CD4-positive, alpha-beta T cell treated with Interleukin-17A for 1 hour (primary cell): ENCODE data around the gene PCNX2.

Experiments used
- DNase-seq: peaks from one replicate; pipeline ENCODE4 v3.0.0-alpha.2; 2020

The PCNX2 gene

DNA sequence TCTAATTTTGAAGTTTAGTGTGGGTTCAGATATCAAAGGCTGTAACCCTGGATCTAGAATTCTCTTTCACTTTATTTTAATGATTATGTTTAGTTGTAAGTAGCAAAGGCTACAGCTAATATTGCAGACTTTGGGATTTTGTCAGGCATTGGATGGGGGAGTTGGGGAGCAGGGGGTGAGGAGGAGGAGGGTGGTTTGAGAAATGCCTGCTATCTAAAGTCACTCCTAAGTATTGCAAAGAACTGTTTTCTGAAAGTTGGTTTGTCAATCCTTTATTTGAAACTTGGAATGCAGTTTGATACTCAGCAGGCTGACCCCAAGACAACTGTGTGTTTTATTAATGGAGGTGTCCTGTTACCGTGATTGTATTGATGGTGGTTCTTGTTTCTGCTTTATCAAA lies 343.9 kb downstream of the PCNX2 start:
- no peak for DNase-seq

DNA sequence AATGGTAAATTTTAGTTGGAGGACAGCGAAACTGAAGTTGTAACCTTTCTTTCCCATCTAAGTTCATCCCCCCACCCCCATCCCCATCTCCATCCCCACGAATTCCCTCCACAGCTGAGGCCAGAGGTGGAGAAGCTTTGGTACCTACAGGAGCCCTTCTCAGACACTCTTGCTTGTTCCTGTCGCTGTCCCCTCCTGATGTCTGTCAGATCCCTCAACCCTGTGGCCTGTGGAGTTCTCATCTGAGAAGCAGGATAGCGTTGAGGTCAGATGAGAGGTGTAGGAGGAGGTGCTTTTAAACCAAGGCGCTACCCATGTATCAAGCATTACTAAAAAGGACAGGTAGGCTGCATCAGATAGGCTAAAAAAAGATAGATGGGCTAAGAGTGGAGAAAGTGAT lies 344.3 kb downstream of the PCNX2 start:
- peak; percentile 25 for DNase-seq

DNA sequence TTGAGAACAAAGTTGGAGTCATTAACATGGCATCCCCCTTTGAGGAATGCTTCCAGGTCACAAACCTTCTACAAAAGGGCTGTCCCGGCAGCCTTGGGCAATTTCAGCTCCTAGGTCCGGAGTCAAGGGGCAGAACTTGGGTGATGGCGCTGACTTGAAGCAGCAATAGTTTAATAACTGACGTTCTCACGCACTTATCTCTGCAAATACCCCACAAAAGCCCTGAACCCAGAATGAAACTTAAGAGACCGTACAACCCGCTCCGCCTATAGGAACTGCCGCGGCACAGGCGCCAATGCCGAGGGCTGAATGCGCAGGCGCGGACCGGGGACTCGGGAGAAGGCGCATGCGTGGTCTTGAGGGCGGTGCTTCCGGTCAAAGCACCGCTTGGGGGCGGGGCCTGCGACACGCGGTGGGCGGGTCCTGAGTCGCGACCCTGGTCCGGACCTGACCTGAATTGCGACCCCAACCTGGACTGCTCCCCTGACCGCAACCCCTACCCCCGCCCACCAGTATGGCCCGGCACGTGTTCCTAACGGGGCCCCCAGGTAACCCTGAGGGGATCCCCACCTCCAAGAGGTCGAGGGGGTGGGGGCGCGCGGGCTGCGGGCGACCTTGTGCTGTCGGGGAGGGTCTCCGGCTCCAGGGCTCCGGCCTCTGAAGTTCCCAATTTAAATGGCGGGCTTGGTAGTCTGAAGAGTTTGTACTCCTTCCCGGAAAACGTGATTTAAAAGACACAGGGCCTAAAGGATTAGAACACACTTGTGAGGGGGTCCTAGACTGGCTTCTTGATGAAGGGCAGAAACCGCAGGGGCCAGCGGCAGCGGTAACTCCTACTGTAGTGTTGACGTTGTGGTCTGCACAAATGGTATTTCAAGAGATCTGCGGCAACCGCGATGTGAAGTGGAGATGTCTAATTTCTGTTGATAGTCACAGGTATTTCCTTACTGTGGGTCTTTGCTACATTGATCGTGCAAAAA lies 345.0 kb downstream of the PCNX2 start, which contains the start of gene NTPCR:
Gene NTPCR (plus strand): TSS at position 415 of the 980 bp plus-strand sequence. CDS start 100 bp downstream, at position 515.
- peak; percentile 93 for DNase-seq

DNA sequence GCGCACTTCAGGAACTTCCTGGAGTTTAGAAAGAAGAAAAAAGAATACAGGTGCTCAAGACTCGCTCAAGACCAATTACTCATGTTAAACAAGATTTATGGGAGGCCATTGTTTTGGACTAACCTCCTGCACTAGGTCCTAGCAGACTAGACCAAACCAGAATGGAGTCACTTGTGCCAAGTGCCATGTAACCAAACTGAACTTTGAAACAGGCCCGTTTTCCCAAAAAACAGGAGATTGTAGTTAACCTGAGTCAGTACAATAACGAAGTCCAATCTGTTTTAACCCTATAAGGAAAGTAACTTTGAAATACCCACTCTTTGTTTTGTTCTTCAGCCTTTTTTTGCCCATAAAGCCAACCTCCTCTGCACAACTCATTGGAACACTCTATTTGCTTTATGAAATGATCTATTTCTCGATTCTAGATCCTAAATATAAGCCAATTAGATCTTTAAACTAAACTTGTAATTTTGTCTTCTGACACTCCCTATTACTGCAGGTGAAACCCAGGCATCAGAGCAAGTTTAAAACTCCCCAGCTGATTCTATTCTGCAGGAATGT lies 345.8 kb downstream of the PCNX2 start:
- no peak for DNase-seq

DNA sequence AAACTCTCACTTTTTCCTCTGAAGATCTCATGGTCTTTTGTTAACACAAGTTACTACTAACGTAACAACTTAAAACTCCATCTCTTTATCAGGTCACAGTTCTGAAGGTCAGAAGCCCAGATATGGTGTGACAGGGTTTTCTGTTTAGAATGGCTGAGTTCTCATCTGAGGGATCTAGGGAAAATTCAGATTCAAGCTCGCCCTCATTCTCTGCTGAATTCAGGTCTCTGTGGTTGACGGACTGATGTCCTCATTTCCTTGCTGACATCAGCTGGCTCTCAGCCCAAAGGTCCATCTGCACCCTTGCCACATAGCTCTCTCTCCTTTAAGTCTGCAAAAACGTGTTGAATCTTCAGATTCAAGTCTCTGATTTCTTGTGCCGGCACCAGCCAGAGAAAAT lies 351.2 kb downstream of the PCNX2 start:
- DNase-seq: no peak

DNA sequence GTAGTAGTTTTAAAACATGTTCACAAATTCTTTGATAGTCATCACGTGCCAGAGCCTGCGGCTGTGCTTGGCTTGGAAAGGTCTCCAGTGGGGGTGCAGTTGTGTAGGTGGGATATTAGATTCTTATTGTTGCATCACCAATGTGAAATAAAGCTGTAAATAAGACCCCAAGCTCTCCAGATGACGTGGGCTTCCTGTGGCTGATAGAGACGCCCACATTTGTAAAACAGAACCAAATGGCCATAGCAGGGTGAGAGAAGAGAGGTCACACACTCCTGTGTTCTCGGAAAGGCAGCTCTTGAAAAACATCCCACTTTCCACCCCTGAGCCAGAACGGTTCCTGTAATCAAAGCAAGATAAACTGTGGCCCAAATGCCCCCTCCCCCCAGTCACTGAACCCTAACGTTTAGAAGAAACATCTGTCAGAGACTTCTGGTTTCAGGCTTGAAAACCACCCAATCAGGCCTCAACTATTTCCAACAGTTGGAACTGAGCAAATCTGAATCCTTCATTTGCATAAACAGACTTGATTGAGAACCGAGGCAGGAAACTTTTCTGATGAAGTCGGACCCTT lies 351.8 kb downstream of the PCNX2 start:
- DNase-seq: no peak

DNA sequence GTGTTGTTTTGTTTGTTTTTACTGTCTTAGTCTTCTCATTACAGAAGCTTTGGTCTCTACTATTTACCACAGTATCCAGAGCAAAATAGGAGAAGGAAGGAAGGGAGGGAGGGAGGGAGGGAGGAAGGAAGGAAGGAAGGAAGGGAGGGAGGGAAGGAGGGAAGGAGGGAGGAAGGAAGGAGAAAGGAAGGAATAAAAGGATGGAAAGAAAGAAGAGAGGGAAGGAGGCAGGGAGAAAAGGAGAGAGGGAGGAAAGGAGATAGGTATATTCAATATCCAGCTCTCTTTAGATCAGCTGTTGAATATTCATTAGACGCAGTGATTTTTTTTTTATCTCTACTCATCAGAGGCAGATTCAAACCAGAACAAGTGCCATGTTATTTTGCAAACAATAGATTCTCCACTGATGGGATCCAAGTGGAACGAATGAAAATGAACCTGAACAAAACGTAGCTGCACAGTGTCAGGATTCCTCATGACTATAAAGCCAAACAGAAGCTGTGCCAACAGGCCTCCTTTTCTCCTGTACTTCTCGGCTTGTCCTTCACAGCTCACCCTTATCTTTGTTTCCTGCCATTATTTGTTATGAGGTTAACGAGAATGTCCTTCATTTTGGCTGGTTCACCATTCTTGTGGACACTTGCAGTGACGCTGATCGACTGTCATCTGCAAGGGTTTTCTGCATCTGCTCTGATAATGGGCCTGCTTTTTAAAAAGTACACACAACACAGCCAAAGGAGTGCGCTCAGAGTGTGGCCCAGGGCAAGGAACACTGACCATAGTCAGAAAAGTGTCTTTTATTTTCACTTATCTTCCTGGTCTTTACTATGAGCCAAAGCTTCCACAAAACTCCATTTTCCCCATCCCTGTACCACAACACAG lies 352.9 kb downstream of the PCNX2 start:
- no peak for DNase-seq

DNA sequence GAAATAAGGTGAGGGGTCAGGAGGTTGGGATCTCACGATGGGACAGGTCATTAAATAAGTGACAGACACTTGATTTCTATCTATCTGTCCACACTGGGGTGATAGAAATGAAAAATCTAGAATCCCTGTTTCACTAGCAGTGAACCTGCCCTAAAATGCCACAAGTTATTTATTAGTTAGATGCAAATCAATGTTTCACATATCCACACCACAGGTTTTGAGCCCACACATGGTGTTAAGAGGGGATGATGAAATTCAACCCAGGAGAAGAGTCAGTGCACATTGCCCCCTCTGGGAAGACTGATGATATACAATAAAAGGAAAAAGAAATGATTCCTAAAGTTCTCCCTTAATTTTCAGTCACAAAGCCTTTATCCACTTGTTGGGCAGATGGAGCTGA lies 355.3 kb downstream of the PCNX2 start:
- no peak for DNase-seq

DNA sequence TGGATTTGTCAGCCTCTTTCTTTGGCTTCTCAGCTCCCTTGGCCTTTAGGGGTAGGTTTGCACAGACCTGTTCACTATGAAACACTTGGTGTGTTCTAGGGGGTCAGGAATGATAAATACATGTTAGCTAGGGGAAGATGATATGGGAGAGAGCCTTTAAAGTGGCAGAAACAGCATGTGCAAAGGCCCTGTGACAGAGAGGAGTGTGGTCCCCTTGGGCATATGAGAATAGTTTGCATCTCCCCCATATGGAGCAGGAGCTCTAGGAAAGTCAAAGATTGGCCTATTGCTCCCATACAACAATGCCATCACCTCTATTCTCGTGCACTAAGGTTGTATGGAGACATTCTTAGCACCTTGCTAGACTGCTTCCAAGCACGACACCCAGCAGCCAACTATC lies 355.8 kb downstream of the PCNX2 start:
- no peak for DNase-seq

DNA sequence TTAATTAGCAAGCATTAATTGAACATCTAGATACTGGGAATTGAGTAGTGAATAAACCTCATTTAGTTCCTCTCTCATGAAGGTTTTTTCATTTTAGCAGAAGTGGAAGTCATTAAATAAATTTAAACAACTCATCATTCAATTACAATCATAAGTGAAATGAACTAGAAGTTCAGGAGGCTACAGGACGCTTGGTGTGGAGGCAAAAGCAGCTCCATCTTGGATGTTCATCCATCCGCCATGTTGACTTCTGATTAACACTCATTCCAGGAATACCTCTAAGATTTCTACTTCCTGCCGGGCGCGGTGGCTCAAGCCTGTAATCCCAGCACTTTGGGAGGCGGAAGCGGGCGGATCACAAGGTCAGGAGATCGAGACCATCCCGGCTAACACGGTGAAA lies 356.6 kb downstream of the PCNX2 start:
- DNase-seq: no peak

DNA sequence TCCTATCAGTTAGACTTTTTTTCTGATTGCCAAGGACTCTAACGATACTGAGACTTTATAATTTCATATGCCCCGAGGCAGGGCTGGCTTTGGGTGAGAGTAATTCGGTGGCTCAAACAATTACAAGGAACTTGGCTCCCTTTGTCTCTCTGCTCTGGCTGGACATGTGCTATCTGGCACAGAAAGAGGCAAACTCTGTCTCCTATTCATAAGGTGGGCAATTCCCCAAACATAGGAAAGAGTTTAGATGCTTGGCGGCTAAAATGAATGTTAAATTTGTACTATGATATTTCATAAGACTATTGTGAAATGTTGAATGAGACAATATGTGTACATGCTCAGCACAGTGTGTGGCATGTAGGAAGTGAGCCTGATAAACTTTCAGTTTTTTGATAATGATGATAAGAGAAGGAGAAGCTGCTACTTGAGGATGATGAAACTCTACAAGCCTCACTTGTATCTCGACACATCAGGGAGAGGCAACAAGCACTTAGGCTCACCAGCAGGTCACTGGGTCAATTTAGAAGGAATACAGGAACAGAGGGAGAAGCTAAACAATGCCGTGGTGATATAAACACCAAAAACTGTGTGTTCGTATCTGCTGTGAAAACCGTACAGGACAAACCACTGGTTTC lies 357.7 kb downstream of the PCNX2 start:
- no peak for DNase-seq

DNA sequence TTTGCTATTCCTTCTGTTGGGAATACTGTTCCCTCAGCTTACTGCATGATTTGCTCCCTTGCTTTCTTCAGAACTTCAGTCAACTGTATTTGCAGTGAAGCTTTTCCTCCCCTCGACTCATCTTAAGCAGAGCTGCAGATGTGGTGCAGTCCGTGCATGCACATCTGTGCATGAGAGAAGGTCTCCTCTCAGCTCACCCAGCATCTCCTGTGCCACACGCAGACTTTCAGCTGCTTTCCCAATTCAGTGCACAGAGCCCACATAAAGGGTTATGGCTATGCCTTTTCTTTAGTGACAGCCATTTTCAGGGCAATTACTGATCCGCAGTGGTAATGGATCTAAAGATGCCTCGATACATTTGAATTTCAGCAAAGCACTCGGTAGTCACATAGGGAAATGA lies 358.6 kb downstream of the PCNX2 start:
- DNase-seq: no peak
